ENCODE results near the gene USP25. TPM values are rescaled to one million over a fixed set of nuclear protein-coding genes. Genes with fewer than 3 reads are reported as not detected.

USP25 gene
- total RNA-seq, 1 experiment from 2014 or later: 35.1 TPM

- H4K8ac ChIP-seq (replicated peaks; ENCODE audit: insufficient read length, low read depth, low read length): no peak overlapping the region
- TF ChIP-seq CTCF (conservative IDR thresholded peaks at IDR 0.05): no peak
- WGBS (ENCODE audit: extremely low coverage, insufficient read length, low lambda C conversion rate): no CpG with 5 or more reads among the region's 4 CpGs
- no peak overlapping the region for H4K5ac ChIP-seq (ENCODE audit: insufficient read length, low read depth, low read length)
- no peaks in the 10 kb centered on the region for H4K20me1 ChIP-seq (ENCODE audit: control insufficient read depth, insufficient read depth, insufficient read length)
- H3K27ac Mint-ChIP-seq: peak overlapping the region in 2 of 3 experiments; percentile 17 to 58; a peak in 3 of 7 replicates
- no peak overlapping the region for H2AFZ ChIP-seq (ENCODE audit: low read length)
- no peak overlapping the region for H2BK5ac ChIP-seq (ENCODE audit: insufficient read length, low read length)
- no peak overlapping the region for H3K18ac ChIP-seq (ENCODE audit: insufficient read length, low read depth, low read length)
- H3K27me3 ChIP-seq (ENCODE audit: insufficient read depth, low read length): no peaks in the 10 kb centered on the region
- peaks cover 0 to 4% of the 10 kb centered on the region in 2 experiments; a peak in 1 of 5 replicates for H3K9me3 Mint-ChIP-seq
- peaks cover 17% of the 10 kb centered on the region; the same call in 1 of the 2 replicates for H3K4me1 ChIP-seq (ENCODE audit: insufficient read depth, low read length)
- no peak overlapping the region for H3K4me2 ChIP-seq (ENCODE audit: insufficient read depth, insufficient read length, low read length)
- DNase-seq: no peak
- H3K79me2 ChIP-seq (ENCODE audit: insufficient read depth, low read length): peaks cover 56% of the 10 kb centered on the region
- no peak overlapping the region for H2BK120ac ChIP-seq (ENCODE audit: low read depth, low read length, poor library complexity, severe bottlenecking)
- peaks cover 13 to 23% (median 16%) of the 10 kb centered on the region in 3 experiments for H3K36me3 Mint-ChIP-seq (ENCODE audit: insufficient read depth in 1 of 3, low read depth in 3 of 3)
- H3K14ac ChIP-seq (ENCODE audit: insufficient read depth, low read length): no peak overlapping the region
- no peak overlapping the region for H4K91ac ChIP-seq (ENCODE audit: insufficient read length, low read depth, low read length)
- H3K4me3 Mint-ChIP-seq: no peak overlapping the region
- H3K4me1 Mint-ChIP-seq: peaks cover 51 to 74% of the 10 kb centered on the region in 2 experiments
- H3K56ac ChIP-seq (ENCODE audit: insufficient read length, low read depth, low read length): no peak overlapping the region
- H2BK12ac ChIP-seq (ENCODE audit: insufficient read length, low read depth, low read length): no peak overlapping the region
- H3K23me2 ChIP-seq (ENCODE audit: insufficient read length, low read depth, low read length, poor library complexity, severe bottlenecking): no peaks in the 10 kb centered on the region
- peaks cover 21% of the 10 kb centered on the region for H3K79me1 ChIP-seq (ENCODE audit: insufficient read depth, low read depth, low read length, poor library complexity, severe bottlenecking)
- H3K9ac ChIP-seq (ENCODE audit: extremely low read depth, insufficient read length, low read length): no peak overlapping the region
- no peaks in the 10 kb centered on the region for H3K27me3 Mint-ChIP-seq (ENCODE audit: low read depth)
- no peak overlapping the region for H3K4ac ChIP-seq (ENCODE audit: low read depth, low read length)
- H3K27ac ChIP-seq (ENCODE audit: insufficient read length, low read depth, low read length): no peak overlapping the region
- H2BK20ac ChIP-seq (ENCODE audit: low read depth, low read length, poor library complexity, severe bottlenecking): no peak overlapping the region
- no peak overlapping the region for H3K23ac ChIP-seq (ENCODE audit: insufficient read length, low read depth, low read length)
- H3K9me3 ChIP-seq (ENCODE audit: control insufficient read depth, low read depth, low read length): no peaks in the 10 kb centered on the region
- no peak overlapping the region for H2BK15ac ChIP-seq (ENCODE audit: low read depth, low read length)
- H3T11ph ChIP-seq (ENCODE audit: low read length): no peak overlapping the region
- no peak overlapping the region for H2AK5ac ChIP-seq (ENCODE audit: insufficient read length, low read length)
Observed at GRCh38 chr21:15743593-15743992, 13.8 kb downstream of the USP25 start.
